Dedifferentiated amniotic fluid mesenchymal stem cell (primary cell): ENCODE measurements around the gene HADHA.

Experiments
- DNase-seq: peaks from one replicate; pipeline ENCODE4 v3.0.0-alpha.2; 2016; ENCODE audit errors: extremely low spot score

The HADHA gene

DNA sequence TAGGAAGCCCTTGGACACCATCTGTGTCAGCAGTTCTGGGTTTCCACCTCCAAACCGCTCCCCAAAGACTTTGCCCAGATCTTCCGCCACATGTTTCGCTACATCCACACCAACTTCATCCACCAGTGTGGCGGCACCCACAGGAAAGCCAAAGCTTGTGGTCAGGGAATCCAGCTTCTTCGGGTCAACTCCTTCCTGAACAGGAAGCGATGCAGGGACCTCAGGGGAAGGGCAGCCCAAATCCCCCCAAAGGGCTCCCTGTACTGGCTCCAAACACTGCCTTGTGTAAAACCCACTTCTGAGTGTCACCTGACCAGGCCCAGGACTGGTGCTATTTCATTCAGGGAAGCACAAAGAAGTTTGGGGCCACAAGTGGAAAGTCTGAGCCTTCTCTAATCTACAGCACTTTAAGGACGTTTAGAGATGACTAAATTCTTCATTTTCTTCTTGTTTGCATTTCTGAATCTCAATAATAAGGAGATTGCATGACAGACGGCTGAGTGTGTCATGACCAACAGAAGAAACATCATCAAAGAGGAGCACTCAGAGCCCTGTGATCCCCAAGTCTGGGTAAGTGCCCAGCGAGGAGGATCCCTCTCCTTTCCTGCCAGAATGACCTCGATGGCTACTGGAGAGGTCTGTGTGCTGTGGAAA is 50.7 kb downstream of the HADHA start:
- no peak for DNase-seq

DNA sequence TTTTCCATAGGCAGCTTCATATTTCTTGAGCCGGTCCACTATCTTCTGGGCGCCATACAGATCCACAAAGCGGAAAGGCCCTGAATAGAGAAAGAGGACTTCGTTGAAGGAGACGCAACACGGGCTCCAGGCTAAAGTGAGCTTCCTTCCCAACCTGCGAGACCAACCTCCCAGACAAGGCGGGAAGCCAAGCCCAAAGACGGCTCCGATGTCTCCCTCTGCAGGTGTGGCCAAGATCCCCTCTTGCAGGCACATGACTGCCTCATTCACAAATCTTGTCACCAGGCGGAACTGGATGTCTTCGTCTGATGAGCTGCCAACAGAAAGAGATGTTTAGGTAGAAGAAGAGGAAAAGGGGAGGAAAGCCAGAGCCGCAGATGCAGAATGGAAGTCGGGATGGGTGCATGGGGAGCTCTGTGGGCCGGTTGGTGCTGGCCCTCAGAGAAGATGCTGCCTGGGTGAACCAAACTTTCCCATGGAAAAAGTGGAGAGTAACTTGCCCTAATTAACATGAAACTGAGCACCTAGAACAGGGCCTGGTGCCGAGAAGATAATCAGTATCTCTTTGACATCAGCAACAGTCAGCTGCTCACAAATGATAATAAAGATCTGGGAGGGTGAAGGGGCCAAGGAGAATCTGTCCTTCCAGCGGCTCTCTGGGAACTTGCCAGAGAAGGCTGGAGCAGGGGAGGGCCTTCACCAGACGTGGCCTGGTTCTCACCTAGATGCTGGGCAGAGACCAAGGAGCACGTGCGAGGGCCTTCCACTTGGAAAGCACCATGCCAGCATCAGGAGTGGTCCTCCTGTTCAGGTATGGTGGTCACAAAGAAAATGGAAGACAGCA is 52.9 kb downstream of the HADHA start:
- no peak for DNase-seq

GRCh38 chr2:26190369-26190768 is 54.1 kb downstream of the HADHA start:
- no peak for DNase-seq

DNA sequence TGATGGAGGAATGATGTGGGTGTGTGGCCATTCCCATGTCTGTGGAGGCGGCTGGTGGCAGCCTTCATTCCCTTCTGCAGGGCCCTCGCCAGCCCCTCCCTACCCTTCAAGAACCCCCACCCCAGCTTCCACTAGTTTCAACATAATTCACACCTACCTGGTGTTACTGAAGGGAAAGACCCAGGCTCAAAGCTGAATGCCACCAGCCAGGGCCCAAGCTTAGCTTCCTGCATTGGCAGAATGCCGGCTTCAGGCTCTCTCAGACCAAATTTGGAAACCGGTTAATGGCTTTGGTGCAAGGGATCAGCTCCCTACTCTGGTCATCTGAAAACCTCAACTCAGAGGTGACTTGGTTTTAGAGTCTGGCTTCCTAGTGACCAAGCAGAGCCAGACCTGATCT is 54.7 kb downstream of the HADHA start:
- DNase-seq: no peak

DNA sequence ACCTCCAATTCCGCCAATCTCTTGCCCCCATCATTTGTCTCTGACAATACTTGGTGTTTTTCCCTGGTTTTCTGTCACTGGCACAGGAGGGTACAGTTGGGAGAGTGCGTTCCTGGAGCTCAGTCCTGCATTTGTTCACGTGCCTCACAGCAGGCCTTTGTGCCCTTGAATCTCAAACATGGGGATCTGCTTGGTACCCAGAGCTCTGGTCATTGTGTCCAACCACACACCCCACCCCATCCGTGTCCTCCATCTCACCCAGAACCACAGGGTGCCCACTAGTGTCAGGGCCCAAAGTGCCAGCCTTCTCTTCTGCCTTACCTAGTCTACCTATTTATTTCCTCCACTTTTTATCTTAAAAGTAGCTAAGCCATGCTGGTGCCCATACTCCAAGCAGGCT is 55.3 kb downstream of the HADHA start:
- DNase-seq: no peak

DNA sequence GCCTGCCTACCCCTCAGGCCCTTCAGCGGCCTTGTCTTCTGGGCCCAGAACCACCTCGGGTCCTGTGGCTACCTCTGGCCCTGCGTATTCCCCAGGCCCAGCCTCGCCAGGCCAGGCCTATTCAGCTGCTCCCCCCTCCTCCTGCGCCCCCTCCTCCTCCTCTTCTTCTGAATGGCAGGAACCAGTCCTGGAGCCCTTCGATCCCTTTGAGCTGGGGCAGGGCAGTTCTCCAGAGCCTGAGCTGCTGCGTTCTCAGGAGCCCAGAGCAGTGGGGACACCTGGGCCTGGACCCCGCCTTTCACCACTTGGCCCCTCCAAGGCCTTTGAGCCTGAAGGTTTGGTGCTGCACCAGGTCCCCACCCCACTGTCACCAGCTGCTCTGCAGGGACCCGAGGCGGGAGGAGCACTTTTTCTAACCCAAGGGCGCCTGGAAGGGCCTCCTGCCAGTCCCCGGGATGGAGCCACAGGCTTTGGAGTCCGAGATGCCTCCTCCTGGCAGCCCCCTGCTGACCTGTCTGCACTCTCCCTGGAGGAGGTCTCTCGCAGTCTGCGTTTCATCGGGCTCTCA is 56.8 kb downstream of the HADHA start:
- no peak for DNase-seq

GRCh38 chr2:26187114-26187513 is 57.3 kb downstream of the HADHA start:
- DNase-seq: no peak

GRCh38 chr2:26185954-26186770 is 58.3 kb downstream of the HADHA start:
- DNase-seq: no peak

- DNase-seq: no peak
These were observed 59.0 kb downstream of the HADHA start for GRCh38 chr2:26185304-26185928.

DNA sequence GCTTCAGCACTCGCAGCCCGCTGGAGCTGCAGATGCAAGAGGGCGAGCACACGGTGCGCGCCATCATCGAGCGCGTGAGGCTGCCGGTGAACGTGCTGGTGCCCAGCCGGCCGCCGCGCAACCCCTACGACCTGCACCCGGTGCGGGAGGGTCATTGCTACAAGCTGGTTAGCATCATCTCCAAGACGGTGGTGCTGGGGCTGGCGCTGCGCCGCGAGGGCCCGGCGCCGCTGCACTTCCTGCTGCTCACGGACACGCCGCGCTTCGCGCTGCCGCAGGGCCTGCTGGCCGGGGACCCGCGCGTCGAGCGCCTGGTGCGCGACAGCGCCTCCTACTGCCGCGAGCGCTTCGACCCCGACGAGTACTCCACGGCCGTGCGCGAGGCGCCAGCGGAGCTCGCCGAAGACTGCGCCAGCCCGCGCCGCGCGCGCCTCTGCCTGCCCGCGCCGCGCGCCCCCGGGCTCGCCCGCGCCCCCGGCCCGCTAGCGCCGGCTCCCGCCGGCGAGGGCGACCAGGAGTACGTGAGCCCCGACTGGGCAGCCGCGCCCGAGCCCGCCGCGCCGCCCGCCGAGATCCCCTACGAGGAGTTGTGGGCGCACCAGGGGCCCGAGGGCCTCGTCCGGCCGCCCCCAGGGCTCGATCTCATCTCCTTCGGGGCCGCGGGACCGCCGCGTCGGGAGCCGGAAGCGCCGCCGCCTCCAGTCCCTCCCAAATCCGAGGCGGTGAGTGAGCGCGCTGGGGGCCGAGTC is 59.7 kb downstream of the HADHA start:
- peak; percentile 53 for DNase-seq

DNA sequence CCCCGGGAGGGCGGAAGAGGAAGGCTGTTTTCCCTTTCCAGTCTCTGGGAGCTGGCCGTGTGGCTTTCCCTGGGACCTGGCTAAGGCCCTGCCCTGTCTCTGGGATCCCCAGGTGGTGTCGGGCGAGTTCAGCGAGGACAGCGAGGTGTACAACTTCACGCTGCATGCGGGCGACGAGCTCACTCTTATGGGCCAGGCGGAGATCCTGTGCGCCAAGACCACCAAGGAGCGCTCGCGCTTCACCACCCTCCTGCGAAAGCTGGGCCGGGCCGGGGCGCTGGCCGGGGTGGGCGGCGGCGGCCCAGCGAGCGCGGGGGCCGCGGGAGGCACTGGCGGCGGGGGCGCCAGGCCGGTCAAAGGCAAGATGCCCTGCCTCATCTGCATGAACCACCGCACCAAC is 60.3 kb downstream of the HADHA start:
- no peak for DNase-seq

DNA sequence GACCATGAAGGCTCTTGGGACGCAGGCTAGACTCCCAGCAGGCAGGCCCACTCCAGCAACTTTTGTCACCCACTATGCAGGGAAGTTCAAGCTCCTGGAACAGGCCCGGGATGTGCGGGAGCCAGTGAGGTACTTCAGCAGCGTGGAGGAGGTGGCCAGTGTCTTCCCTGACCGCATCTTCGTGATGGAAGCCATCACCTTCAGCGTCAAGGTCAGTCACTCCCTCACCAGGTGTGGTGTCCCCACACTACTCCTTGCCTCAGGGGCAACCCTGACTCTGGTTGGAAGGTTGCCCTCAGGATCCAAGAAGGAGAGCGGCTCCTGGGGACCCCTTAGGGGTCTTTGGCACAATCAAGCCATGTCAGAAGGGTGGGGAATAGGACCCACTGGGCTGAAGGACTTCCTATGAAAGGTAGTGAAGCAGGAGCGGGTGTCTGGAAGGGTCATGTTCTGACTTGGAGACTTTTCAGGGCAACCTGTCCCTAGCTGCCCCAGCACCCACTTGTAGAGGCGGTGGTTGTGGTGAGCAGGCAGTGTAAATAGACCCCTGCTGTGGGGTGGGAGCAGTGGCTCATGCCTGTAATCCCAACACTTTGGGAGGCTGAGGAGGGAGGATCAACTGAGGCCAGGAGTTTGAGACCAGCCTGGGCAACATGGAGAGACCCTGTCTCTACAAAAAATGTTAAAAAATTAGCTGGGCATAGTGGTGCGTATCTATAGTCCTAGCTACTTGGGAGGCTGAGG is 61.4 kb downstream of the HADHA start:
- no peak for DNase-seq

DNA sequence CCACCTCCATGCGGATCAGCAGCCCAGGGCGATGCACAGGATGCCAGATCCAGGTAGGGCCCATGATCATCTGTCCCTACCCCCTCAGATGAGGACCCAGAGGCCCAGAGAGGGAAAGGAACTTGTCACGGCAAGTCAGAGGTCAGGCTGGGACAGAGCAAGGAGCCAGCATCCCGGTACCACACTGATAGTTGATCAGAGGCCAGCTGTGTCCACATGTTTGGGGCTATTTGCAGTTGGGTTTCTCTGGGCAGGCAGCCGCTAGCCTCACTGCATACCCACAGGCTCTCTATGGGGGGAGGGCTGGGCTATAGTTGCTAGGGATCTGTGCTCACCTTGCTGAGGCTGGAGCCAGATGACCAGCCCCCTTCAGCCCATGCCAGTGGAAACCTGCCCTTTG is 62.0 kb downstream of the HADHA start:
- DNase-seq: no peak

- DNase-seq: no peak
These were observed 65.0 kb downstream of the HADHA start for GRCh38 chr2:26179446-26179913.

- no peak for DNase-seq
These were observed 65.5 kb downstream of the HADHA start for GRCh38 chr2:26178746-26179436.

DNA sequence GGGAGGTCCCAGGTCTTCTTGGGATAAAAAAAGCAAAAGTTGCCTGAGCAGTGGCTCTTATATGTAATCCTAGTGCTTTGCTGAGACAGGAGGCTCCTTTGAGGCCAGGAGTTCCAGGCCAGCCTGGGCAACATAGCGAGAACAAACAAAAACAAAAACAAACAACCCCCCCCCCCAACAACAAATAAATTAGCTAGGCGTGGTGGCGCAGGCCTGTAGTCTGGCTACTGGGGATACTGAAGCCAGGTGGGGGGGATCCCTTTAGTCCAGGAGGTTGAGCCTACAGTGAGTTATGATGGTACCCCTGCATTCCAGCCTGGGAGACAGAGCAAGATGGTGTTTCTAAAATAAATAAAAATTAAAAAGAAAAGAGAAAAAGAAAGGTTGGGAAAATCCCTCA is 66.2 kb downstream of the HADHA start:
- no peak for DNase-seq

GRCh38 chr2:26177122-26177521 is 67.3 kb downstream of the HADHA start:
- DNase-seq: no peak

DNA sequence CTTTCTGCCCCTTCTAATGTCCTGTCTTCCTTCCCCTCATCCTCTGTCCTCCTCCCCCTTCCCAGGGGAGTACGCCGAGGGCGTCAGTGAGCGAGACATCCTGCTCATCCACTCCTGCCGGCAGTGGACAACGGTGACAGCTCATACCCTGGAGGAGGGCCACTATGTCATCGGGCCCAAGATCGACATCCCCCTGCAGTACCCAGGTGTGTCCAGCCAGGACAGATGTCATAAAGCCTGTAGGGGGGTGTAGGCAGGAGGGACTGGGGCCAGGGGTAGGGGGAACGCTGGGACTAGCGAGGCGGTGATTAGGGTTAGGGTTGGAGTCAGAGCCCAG is 68.2 kb downstream of the HADHA start:
- DNase-seq: no peak

- no peak for DNase-seq
These were observed 68.8 kb downstream of the HADHA start for GRCh38 chr2:26175466-26176278.
